LNCAP (cell line): ENCODE data around the gene SLC25A51.

Experiments
- TF ChIP-seq, protein P1 (sequence below): fragments of 450-650 bp; IDR thresholded peaks from 2 replicates; pipeline ENCODE4 v1.5.1; 2017; ENCODE audit warnings: mild to moderate bottlenecking

The SLC25A51 gene

DNA sequence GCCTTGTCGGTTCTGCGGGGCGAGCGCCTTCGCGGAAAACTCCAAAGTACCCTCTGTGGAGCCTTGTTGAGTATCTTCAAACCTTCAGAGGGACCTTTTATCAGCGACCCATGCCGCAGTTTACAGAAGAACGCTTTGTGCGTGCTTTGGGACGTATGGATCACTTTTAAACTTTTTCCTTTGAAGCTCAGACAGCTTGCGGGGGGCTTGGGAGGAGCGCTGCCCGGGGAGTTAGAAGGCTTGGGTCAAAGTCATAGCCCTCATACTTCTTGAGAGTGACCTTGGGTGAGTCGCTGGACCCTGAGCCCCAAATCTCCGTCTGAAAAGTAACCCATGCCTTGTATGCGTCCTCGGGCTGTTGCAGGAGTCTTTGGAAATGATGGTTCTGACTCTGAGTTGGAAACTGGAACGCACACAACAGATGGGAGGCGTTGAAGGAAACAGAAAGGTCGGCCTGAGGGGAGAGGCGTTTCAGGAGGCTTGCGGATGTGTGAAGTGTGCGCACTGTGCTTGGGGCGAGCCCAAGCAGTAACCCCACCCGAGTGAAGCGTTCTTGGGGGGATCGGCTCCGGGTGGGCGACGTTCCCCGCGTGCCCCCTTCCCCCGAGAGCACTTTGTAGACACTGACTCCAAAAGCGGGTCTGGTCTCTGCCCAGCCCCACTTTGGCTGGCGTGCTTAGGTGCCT, 661 bp upstream of the SLC25A51 start:
- TF ChIP-seq, protein P1, sequence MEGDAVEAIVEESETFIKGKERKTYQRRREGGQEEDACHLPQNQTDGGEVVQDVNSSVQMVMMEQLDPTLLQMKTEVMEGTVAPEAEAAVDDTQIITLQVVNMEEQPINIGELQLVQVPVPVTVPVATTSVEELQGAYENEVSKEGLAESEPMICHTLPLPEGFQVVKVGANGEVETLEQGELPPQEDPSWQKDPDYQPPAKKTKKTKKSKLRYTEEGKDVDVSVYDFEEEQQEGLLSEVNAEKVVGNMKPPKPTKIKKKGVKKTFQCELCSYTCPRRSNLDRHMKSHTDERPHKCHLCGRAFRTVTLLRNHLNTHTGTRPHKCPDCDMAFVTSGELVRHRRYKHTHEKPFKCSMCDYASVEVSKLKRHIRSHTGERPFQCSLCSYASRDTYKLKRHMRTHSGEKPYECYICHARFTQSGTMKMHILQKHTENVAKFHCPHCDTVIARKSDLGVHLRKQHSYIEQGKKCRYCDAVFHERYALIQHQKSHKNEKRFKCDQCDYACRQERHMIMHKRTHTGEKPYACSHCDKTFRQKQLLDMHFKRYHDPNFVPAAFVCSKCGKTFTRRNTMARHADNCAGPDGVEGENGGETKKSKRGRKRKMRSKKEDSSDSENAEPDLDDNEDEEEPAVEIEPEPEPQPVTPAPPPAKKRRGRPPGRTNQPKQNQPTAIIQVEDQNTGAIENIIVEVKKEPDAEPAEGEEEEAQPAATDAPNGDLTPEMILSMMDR, result no peak

DNA sequence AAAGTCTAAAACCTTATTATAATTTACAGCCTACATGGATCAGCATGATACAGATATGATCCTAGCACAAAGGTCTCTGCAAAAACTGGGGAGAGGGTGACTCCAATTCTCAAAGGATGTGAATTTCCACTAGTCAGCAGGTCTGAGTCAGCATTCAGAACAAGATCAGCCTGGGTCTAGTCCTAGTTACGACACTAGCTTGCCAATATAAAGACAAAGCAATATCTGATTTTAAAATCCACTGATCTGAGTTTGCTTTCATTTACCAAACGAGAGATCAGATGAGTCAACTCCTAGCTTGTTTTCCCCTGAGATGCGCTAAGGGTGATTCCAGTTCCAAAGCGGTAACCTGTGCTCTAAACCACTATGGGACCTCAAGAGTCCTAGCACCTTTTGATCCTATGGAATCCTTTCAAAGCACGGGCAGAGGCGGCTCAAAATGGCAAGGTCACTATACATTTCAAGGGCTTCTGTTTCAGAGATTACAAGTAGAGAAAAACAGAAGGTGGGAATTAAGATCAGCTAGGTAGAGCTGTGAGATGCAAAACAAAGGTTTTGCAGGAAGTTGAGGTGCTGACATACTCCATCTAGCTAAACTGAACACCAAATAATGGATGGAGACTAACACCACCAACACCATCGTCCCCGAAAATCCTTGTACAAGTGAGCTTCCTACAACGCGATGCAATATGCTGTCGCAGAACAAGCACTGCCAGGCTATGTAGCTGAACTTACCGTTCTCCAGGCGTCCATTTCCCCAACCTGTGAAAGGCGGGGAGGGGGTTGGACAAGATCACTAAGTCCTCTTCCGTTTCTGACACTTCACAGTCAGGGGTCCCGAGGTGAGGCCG, 906 bp downstream of the SLC25A51 start:
- TF ChIP-seq, protein P1, result no peak

DNA sequence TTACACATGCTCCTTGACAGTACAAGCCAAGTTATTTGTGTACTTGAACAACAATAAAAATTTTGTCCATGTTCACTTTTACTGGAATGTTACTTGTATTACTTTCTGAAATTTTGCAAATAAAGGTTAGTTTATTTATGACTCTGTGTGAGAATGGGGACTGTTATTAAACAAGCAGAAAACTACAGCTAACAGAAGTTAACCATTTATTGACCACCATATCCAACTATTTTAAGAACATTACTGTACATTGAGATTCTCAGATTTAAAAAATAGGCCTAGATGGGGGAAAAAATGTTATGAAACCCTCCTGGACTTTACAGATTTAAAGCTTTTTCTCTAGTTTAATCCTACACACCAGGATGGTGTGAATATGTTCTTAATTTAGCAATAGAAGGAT, 1.8 kb downstream of the SLC25A51 start:
- TF ChIP-seq, protein P1, result no peak

DNA sequence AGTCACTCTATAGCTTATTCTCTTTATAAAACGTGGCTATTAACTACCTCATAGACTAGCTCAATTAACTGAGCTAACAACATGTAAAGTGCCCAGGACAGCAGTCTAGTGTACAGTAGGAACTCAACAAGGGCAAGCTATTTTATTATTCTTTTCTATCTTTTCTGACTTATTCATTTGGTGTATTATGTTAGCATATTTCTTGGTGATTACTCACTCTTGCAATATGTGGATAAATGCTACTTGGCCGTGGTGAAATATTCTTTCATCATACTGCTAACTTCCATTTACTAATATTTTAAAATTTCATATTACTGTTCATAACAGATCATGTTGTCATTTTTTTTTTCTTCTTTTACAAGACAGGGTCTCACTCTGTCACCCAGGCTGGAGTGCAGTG, 4.9 kb downstream of the SLC25A51 start:
- TF ChIP-seq, protein P1, result no peak

GRCh38 chr9:37897665-37898064, 6.3 kb downstream of the SLC25A51 start:
- TF ChIP-seq, protein P1, result no peak

- TF ChIP-seq, protein P1, result no peak
Measured at GRCh38 chr9:37892063-37892462, 11.9 kb downstream of the SLC25A51 start.

DNA sequence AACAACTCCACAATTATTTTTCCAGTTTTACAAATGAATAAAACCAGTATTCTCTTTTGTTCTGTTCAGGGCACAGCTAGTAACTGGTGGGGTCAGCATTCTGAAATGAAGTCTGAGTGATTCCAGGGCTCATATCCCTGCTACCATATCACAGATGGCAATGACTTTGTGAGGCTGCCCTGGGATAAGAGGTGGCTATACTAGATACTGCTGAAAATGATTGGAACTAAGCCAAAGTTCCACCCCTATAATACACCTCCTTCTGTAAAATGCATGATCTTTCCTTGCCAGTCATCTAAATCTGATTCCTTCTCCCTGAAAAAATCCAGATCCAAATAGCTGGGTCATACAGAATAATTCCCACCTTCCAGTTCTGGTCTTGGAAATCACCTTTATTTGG, 14.4 kb downstream of the SLC25A51 start:
- TF ChIP-seq, protein P1, result no peak
